ENCODE data around the gene CHURC1. TPM values are rescaled to one million over a fixed set of nuclear protein-coding genes. Genes with fewer than 3 reads are reported as not detected.
A peak's percentile ranks its signal among the peaks of the same experiment; 100 is the strongest.

CHURC1 gene
- total and polyA plus RNA-seq, 2 of the 13 experiments (the other 11 are each of a cell fraction or from before 2014, with no cell fraction given): 41.1 to 74.4 TPM

DNA sequence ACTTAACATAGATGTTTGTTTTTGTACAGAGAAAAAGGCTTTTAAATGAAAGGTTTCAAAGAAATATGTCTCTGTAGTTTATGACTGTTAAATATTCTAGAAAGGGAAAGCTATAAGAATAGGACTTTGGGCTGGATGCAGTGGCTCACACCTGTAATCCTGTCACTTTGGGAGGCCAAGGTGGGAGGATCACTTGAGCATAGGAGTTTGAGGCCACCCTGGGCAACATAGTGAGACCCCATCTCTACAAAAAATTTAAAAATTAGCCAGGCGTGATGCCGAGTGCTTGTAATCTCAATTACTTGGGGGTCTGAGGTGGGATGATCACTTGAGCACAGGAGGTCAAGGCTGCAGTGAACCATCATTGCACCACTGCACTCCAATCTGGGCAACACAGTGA is 16.9 kb downstream of the CHURC1 start:
- CTCF ChIA-PET (ENCODE audit: low intra/inter-chr PET ratio, low total read pairs): no interaction called here
- in situ Hi-C loops (cut with HindIII; ENCODE audit: extremely low pct_ligation_motif_present, low pct_unique_long_range_greater_than_20kb) (no loop called here), intact Hi-C loops (cut with micrococcal nuclease; ENCODE audit: unreplicated experiment) (loop anchor here (10.0 kb wide), 1 partner anchor 226 kb away; the partner anchor contains the start of gene PLEKHG3)
- POLR2A ChIA-PET: interaction anchor here (0.9 to 2.0 kb wide), 3 partner anchors 11 to 17 kb away, joined by 3 to 20 read pairs (median 7); partner anchors contain the start of genes CHURC1 and GPX2
- Histone ChIP-seq H3K36me3 (replicated peaks in 1 of 2; ENCODE audit: control insufficient read depth in 1 of 2, insufficient read depth in 2 of 2, low read length in 2 of 2) (peaks cover 13 to 33% of the 10 kb centered on the region in 2 experiments), H3K9ac (ENCODE audit: insufficient read depth, low read depth, low read length) (no peak overlapping the region), H4K20me1 (ENCODE audit: insufficient read depth, low read length) (no peaks in the 10 kb centered on the region), H3K4me3 (replicated peaks in 1 of 3; ENCODE audit: insufficient read depth in 1 of 3, low read depth in 2 of 3, low read length in 3 of 3) (no peak overlapping the region), H3K27ac (ENCODE audit: extremely low read length, insufficient read depth, low read length) (no peak overlapping the region), H3K27me3 (ENCODE audit: control insufficient read depth in 1 of 2, insufficient read depth in 2 of 2, low read length in 2 of 2) (no peaks in the 10 kb centered on the region), H3K9me3 (ENCODE audit: low read length) (no peaks in the 10 kb centered on the region), H3K4me2 (ENCODE audit: low read depth, low read length) (no peak overlapping the region), H2AFZ (ENCODE audit: low read length) (no peak overlapping the region), H3K4me1 (ENCODE audit: insufficient read depth, low read length) (peaks cover 33% of the 10 kb centered on the region), H3K79me2 (ENCODE audit: insufficient read depth, low read length) (no peaks in the 10 kb centered on the region)
- WGBS (ENCODE audit: low lambda C conversion rate): 100% methylated on average over 2 of the region's 2 CpGs
- TF ChIP-seq, protein P1, sequence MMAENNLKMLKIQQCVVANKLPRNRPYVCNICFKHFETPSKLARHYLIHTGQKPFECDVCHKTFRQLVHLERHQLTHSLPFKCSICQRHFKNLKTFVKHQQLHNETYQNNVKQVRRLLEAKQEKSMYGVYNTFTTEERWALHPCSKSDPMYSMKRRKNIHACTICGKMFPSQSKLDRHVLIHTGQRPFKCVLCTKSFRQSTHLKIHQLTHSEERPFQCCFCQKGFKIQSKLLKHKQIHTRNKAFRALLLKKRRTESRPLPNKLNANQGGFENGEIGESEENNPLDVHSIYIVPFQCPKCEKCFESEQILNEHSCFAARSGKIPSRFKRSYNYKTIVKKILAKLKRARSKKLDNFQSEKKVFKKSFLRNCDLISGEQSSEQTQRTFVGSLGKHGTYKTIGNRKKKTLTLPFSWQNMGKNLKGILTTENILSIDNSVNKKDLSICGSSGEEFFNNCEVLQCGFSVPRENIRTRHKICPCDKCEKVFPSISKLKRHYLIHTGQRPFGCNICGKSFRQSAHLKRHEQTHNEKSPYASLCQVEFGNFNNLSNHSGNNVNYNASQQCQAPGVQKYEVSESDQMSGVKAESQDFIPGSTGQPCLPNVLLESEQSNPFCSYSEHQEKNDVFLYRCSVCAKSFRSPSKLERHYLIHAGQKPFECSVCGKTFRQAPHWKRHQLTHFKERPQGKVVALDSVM (CRISPR knock-in tag; IDR thresholded peaks at IDR 0.05): peak; percentile 54; the same call in 1 of the 2 replicates
- TF ChIP-seq ZNF121 (CRISPR knock-in tag; IDR thresholded peaks at IDR 0.05): peak; percentile 72
- TF ChIP-seq ZBTB1 (CRISPR knock-in tag; IDR thresholded peaks at IDR 0.05; ENCODE audit: borderline replicate concordance): no peak
- FAIRE-seq (no peak), ATAC-seq (no peak), DNase-seq (ENCODE audit: low spot score) (no peak)
- no TSS peak for BruUV-seq (replicated peaks)

DNA sequence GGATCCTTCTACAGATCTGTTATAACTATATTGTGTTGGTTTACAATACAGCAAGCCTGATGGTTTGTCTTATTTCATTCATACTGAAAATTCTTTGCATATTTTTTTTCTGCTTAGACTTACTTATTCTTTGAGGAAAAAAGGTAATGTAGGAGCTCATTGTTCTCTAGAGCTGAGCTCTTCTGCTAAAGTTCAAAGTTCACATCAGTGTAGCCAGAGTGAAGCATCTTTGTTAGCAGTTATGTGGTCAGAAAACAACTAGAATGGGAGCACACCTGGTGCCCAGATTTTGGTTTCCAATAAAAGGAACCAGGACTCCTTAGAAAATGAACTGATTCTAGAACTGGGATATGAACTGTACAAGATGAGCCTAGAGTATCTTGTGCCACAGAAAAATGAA is 18.0 kb downstream of the CHURC1 start:
- peak; percentile 77 for ATAC-seq
- no peak overlapping the region for H3K4me3 ChIP-seq (replicated peaks in 1 of 3; ENCODE audit: insufficient read depth in 1 of 3, low read depth in 2 of 3, low read length in 3 of 3)
- H3K9ac ChIP-seq (ENCODE audit: insufficient read depth, low read depth, low read length): no peak overlapping the region
- H3K4me2 ChIP-seq (ENCODE audit: low read depth, low read length): no peak overlapping the region; the same call in 1 of the 2 replicates
- peaks cover 39% of the 10 kb centered on the region for H3K4me1 ChIP-seq (ENCODE audit: insufficient read depth, low read length)
- no peaks in the 10 kb centered on the region for H3K27me3 ChIP-seq (ENCODE audit: control insufficient read depth in 1 of 2, insufficient read depth in 2 of 2, low read length in 2 of 2)
- no peaks in the 10 kb centered on the region for H3K79me2 ChIP-seq (ENCODE audit: insufficient read depth, low read length)
- H3K9me3 ChIP-seq (ENCODE audit: low read length): no peaks in the 10 kb centered on the region
- peak; percentile 81 for DNase-seq (ENCODE audit: low spot score)
- peak overlapping the region; percentile 28 for H3K27ac ChIP-seq (ENCODE audit: extremely low read length, insufficient read depth, low read length)
- BruUV-seq (replicated peaks): no TSS peak
- in situ Hi-C loops (cut with HindIII; ENCODE audit: extremely low pct_ligation_motif_present, low pct_unique_long_range_greater_than_20kb) (no loop called here), intact Hi-C loops (cut with micrococcal nuclease; ENCODE audit: unreplicated experiment) (loop anchor here (10.0 kb wide), 1 partner anchor 227 kb away; the partner anchor contains the start of gene PLEKHG3)
- no peaks in the 10 kb centered on the region for H4K20me1 ChIP-seq (ENCODE audit: insufficient read depth, low read length)
- H3K36me3 ChIP-seq (replicated peaks in 1 of 2; ENCODE audit: control insufficient read depth in 1 of 2, insufficient read depth in 2 of 2, low read length in 2 of 2): peaks cover 10 to 25% of the 10 kb centered on the region in 2 experiments
- POLR2A ChIA-PET: interaction anchor here (0.6 to 2.0 kb wide), 6 partner anchors 10 to 226 kb away, joined by 3 to 20 read pairs (median 5); partner anchors contain the start of genes CHURC1 and GPX2
- FAIRE-seq: no peak
- no peak overlapping the region for H2AFZ ChIP-seq (ENCODE audit: low read length)
- CTCF ChIA-PET (ENCODE audit: low intra/inter-chr PET ratio, low total read pairs): no interaction called here
- TF ChIP-seq NCOR1 (IDR thresholded peaks at IDR 0.05; ENCODE audit: borderline replicate concordance, low read length) (peak; percentile 77; the same call in 1 of the 2 replicates), GATAD2A (CRISPR knock-in tag; IDR thresholded peaks at IDR 0.05) (peak; percentile 56), ZNF558 (CRISPR knock-in tag; IDR thresholded peaks at IDR 0.05; ENCODE audit: borderline replicate concordance) (no peak), HDAC2 (CRISPR knock-in tag; IDR thresholded peaks at IDR 0.05) (0 out of 2 replicates have a peak, but pooled peaks have one; percentile 18), ZNF839 (CRISPR knock-in tag; IDR thresholded peaks at IDR 0.05; ENCODE audit: borderline replicate concordance) (no peak), TEAD3 (CRISPR knock-in tag; optimal IDR thresholded peaks at IDR 0.05; ENCODE audit: borderline replicate concordance) (peak; percentile 22), SOX13 (IDR thresholded peaks at IDR 0.05) (no peak), SOX13 (CRISPR knock-in tag; conservative IDR thresholded peaks at IDR 0.05 in 1 of 2, IDR thresholded peaks at IDR 0.05 in 1 of 2) (peak in 1 of 2 experiments; percentile 84; a peak in 2 of 4 replicates), NR2C2 (CRISPR knock-in tag; IDR thresholded peaks at IDR 0.05; ENCODE audit: borderline replicate concordance) (0 out of 2 replicates have a peak, but pooled peaks have one; percentile 21)
- TF ChIP-seq, protein P2, sequence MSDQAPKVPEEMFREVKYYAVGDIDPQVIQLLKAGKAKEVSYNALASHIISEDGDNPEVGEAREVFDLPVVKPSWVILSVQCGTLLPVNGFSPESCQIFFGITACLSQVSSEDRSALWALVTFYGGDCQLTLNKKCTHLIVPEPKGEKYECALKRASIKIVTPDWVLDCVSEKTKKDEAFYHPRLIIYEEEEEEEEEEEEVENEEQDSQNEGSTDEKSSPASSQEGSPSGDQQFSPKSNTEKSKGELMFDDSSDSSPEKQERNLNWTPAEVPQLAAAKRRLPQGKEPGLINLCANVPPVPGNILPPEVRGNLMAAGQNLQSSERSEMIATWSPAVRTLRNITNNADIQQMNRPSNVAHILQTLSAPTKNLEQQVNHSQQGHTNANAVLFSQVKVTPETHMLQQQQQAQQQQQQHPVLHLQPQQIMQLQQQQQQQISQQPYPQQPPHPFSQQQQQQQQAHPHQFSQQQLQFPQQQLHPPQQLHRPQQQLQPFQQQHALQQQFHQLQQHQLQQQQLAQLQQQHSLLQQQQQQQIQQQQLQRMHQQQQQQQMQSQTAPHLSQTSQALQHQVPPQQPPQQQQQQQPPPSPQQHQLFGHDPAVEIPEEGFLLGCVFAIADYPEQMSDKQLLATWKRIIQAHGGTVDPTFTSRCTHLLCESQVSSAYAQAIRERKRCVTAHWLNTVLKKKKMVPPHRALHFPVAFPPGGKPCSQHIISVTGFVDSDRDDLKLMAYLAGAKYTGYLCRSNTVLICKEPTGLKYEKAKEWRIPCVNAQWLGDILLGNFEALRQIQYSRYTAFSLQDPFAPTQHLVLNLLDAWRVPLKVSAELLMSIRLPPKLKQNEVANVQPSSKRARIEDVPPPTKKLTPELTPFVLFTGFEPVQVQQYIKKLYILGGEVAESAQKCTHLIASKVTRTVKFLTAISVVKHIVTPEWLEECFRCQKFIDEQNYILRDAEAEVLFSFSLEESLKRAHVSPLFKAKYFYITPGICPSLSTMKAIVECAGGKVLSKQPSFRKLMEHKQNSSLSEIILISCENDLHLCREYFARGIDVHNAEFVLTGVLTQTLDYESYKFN (CRISPR knock-in tag; conservative IDR thresholded peaks at IDR 0.05): 0 out of 2 replicates have a peak, but pooled peaks have one; percentile 30
